Liver (tissue), 9 donors: ENCODE results near the gene INTS6L. TPM values are rescaled to one million over a fixed set of nuclear protein-coding genes. Genes with fewer than 3 reads are reported as not detected.

Source experiments
- DNase-seq: peaks from one replicate; pipeline ENCODE4 v3.0.0-alpha.2; 2017; ENCODE audit warnings: low spot score
- H3K27ac ChIP-seq, 2 donors: one replicate each; pipeline ENCODE4 v1.7.0; 2013; ENCODE audit warnings: inconsistent platforms in 2 of 2, low read length in 2 of 2, control low read depth in 1 of 2, low read depth in 1 of 2, mild to moderate bottlenecking in 1 of 2
- H3K27me3 ChIP-seq, 4 donors: one replicate each; pipeline versions ENCODE4 v1.6.1 to v1.7.0; 2013; ENCODE audit warnings: low read length in 3 of 4, inconsistent platforms in 1 of 4, mild to moderate bottlenecking in 1 of 4, moderate library complexity in 1 of 4; ENCODE audit not compliant: control insufficient read depth in 4 of 4, insufficient read depth in 4 of 4
- H3K36me3 ChIP-seq, 4 donors: one replicate each; pipeline versions ENCODE4 v1.6.1 to v1.7.0; 2013; ENCODE audit warnings: low read length in 3 of 4, mild to moderate bottlenecking in 3 of 4, low read depth in 1 of 4, moderate library complexity in 1 of 4; ENCODE audit not compliant: control insufficient read depth in 4 of 4, insufficient read depth in 3 of 4
- H3K4me1 ChIP-seq, 4 donors: one replicate each; pipeline versions ENCODE4 v1.6.1 to v1.7.0; 2013; ENCODE audit warnings: low read length in 3 of 4, mild to moderate bottlenecking in 3 of 4, moderate library complexity in 1 of 4; ENCODE audit not compliant: control insufficient read depth in 4 of 4, insufficient read depth in 4 of 4
- H3K4me3 ChIP-seq, 3 donors: one replicate each; pipeline versions ENCODE4 v1.6.1 to v1.7.0; 2013; ENCODE audit warnings: low read length in 3 of 3, control low read depth in 1 of 3, low read depth in 1 of 3, mild to moderate bottlenecking in 1 of 3
- H3K9ac ChIP-seq, 2 donors: one replicate each; pipeline ENCODE4 v1.7.0; 2013; ENCODE audit warnings: low read length in 2 of 2, mild to moderate bottlenecking in 2 of 2, moderate library complexity in 2 of 2, control low read depth in 1 of 2, low read depth in 1 of 2
- H3K9me3 ChIP-seq, 4 donors: one replicate each; pipeline versions ENCODE4 v1.6.1 to v1.7.0; 2013; ENCODE audit warnings: low read length in 3 of 4; ENCODE audit not compliant: control insufficient read depth in 4 of 4
- EGR1 ChIP-seq, 2 donors: IDR thresholded peaks; 2 replicates each; pipeline ENCODE4 v1.6.1; 2016 to 2018; ENCODE audit warnings: antibody characterized with exemption in 2 of 2, low read depth in 2 of 2
- FOXA1 ChIP-seq: IDR thresholded peaks from 2 replicates; pipeline ENCODE4 v1.6.1; 2016; ENCODE audit warnings: antibody characterized with exemption
- FOXA2 ChIP-seq: IDR thresholded peaks from 2 replicates; pipeline ENCODE4 v1.6.1; 2016; ENCODE audit warnings: antibody characterized with exemption
- GABPA ChIP-seq, 2 donors: IDR thresholded peaks in 1 of 2; conservative IDR thresholded peaks in 1 of 2; 2 replicates each; pipeline ENCODE4 v1.6.1; 2016; ENCODE audit warnings: antibody characterized with exemption in 2 of 2, mild to moderate bottlenecking in 1 of 2, moderate library complexity in 1 of 2
- HNF4A ChIP-seq, 2 donors: conservative IDR thresholded peaks; 2 replicates each; pipeline ENCODE4 v1.6.1; 2016; ENCODE audit warnings: antibody characterized with exemption in 2 of 2, mild to moderate bottlenecking in 2 of 2
- HNF4G ChIP-seq: IDR thresholded peaks from 2 replicates; pipeline ENCODE4 v1.6.1; 2016; ENCODE audit warnings: antibody characterized with exemption
- JUND ChIP-seq, 2 donors: IDR thresholded peaks; 2 replicates each; pipeline ENCODE4 v1.6.1; 2016; ENCODE audit warnings: antibody characterized with exemption in 2 of 2
- NR2F2 ChIP-seq: IDR thresholded peaks from 2 replicates; pipeline ENCODE4 v1.6.1; 2016; ENCODE audit warnings: antibody characterized with exemption
- RAD21 ChIP-seq, 2 donors: IDR thresholded peaks; 2 replicates each; pipeline ENCODE4 v1.6.1; 2016; ENCODE audit warnings: antibody characterized with exemption in 2 of 2, mild to moderate bottlenecking in 2 of 2
- RXRA ChIP-seq, 2 donors: IDR thresholded peaks; 2 replicates each; pipeline ENCODE4 v1.6.1; 2017 to 2018; ENCODE audit warnings: antibody characterized with exemption in 2 of 2, mild to moderate bottlenecking in 1 of 2
- SP1 ChIP-seq: IDR thresholded peaks from 2 replicates; pipeline ENCODE4 v1.6.1; 2018; ENCODE audit warnings: antibody characterized with exemption, mild to moderate bottlenecking
- YY1 ChIP-seq: IDR thresholded peaks from 2 replicates; pipeline ENCODE4 v1.6.1; 2016; ENCODE audit warnings: antibody characterized with exemption, mild to moderate bottlenecking
- WGBS: extraction: QIAGEN DNeasy Blood & Tissue Kit; methylation state at CpG from one replicate; pipeline ENCODE4 v1.1.7; 2013; 5-methylcytosine and 5-hydroxymethylcytosine counted together
- polyA plus RNA-seq, 2 donors: library from polyadenylated mRNA; stranded (reverse) in 1 of 2; unstranded in 1 of 2; fragments of 200-250 nt in 1 of 2; fragments of >200 nt in 1 of 2; fragmentation: Nextera tagmentation in 1 of 2; extraction: Ambion mirVana in 1 of 2; gene quantifications; one replicate each; pipeline versions ENCODE4 v1.2.1 to v1.2.3, GENCODE V29; 2013 to 2015
- total RNA-seq, 2 donors: library from RNA; depleted of rRNA; stranded (reverse); fragments of >200 nt; gene quantifications; one replicate each; pipeline ENCODE4 v1.2.3, GENCODE V29; 2014
- TF ChIP-seq, protein P1 (sequence below): IDR thresholded peaks from 2 replicates; pipeline ENCODE4 v1.6.1; 2016; ENCODE audit warnings: antibody characterized with exemption
- TF ChIP-seq, protein P2 (sequence below): fragments of 150-350 bp; IDR thresholded peaks from 2 replicates; pipeline ENCODE4 v1.5.1; 2017; ENCODE audit warnings: improper control_type of control experiment, low read depth, low read length; ENCODE audit not compliant: missing input control
- TF ChIP-seq, protein P3 (sequence below): IDR thresholded peaks from 2 replicates; pipeline ENCODE4 v1.6.1; 2016; ENCODE audit warnings: antibody characterized with exemption
- TF ChIP-seq, protein P4 (sequence below): IDR thresholded peaks from 2 replicates; pipeline ENCODE4 v1.6.1; 2016; ENCODE audit warnings: antibody characterized with exemption, mild to moderate bottlenecking
- TF ChIP-seq, protein P5 (sequence below): IDR thresholded peaks from 2 replicates; pipeline ENCODE4 v1.6.1; 2016; ENCODE audit warnings: antibody characterized with exemption
- donor health status: healthy.
- donor health status: healthy.
- donor health status: healthy.
- donor health status: healthy.
- donor health status: healthy.

The INTS6L gene
- total and polyA plus RNA-seq, 4 donors: 0.49 to 8.2 (median 1.2) TPM

DNA sequence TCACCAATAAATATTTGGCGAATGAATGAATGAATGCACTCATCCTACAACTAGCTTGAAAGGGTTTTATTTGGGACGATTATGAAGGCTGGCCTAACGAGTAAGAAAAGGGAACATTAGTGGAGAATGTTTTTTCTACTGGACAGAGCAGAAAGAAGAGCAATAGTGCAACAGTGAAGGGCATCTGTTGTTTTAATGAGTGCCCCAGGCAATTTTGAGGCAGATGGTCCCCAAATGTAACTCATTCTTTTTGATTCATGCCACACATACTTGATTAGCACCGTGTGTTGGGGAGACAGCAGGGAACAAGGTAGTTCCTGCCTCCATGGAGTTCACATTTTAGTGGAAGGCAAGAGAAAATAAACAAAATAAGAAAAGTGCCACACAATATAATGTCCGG lies 22.7 kb upstream of the INTS6L start:
- no peak for DNase-seq
- H3K4me3 ChIP-seq: no peak overlapping the region
- H3K27me3 ChIP-seq: no peaks in the 10 kb centered on the region
- H3K27ac ChIP-seq: no peak overlapping the region
- no peaks in the 10 kb centered on the region for H3K9me3 ChIP-seq
- H3K4me1 ChIP-seq: no peaks in the 10 kb centered on the region
- no peak for TF ChIP-seq SP1
- TF ChIP-seq, protein P1, sequence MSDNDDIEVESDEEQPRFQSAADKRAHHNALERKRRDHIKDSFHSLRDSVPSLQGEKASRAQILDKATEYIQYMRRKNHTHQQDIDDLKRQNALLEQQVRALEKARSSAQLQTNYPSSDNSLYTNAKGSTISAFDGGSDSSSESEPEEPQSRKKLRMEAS: no peak
- TF ChIP-seq, protein P2, sequence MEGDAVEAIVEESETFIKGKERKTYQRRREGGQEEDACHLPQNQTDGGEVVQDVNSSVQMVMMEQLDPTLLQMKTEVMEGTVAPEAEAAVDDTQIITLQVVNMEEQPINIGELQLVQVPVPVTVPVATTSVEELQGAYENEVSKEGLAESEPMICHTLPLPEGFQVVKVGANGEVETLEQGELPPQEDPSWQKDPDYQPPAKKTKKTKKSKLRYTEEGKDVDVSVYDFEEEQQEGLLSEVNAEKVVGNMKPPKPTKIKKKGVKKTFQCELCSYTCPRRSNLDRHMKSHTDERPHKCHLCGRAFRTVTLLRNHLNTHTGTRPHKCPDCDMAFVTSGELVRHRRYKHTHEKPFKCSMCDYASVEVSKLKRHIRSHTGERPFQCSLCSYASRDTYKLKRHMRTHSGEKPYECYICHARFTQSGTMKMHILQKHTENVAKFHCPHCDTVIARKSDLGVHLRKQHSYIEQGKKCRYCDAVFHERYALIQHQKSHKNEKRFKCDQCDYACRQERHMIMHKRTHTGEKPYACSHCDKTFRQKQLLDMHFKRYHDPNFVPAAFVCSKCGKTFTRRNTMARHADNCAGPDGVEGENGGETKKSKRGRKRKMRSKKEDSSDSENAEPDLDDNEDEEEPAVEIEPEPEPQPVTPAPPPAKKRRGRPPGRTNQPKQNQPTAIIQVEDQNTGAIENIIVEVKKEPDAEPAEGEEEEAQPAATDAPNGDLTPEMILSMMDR: no peak
- no peak for TF ChIP-seq NR2F2
- TF ChIP-seq YY1: no peak
- no peak for TF ChIP-seq FOXA2
- TF ChIP-seq FOXA1: no peak
- TF ChIP-seq, protein P3, sequence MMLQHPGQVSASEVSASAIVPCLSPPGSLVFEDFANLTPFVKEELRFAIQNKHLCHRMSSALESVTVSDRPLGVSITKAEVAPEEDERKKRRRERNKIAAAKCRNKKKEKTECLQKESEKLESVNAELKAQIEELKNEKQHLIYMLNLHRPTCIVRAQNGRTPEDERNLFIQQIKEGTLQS: no peak
- TF ChIP-seq, protein P4, sequence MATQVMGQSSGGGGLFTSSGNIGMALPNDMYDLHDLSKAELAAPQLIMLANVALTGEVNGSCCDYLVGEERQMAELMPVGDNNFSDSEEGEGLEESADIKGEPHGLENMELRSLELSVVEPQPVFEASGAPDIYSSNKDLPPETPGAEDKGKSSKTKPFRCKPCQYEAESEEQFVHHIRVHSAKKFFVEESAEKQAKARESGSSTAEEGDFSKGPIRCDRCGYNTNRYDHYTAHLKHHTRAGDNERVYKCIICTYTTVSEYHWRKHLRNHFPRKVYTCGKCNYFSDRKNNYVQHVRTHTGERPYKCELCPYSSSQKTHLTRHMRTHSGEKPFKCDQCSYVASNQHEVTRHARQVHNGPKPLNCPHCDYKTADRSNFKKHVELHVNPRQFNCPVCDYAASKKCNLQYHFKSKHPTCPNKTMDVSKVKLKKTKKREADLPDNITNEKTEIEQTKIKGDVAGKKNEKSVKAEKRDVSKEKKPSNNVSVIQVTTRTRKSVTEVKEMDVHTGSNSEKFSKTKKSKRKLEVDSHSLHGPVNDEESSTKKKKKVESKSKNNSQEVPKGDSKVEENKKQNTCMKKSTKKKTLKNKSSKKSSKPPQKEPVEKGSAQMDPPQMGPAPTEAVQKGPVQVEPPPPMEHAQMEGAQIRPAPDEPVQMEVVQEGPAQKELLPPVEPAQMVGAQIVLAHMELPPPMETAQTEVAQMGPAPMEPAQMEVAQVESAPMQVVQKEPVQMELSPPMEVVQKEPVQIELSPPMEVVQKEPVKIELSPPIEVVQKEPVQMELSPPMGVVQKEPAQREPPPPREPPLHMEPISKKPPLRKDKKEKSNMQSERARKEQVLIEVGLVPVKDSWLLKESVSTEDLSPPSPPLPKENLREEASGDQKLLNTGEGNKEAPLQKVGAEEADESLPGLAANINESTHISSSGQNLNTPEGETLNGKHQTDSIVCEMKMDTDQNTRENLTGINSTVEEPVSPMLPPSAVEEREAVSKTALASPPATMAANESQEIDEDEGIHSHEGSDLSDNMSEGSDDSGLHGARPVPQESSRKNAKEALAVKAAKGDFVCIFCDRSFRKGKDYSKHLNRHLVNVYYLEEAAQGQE: no peak
- no peak for TF ChIP-seq RAD21 (IDR thresholded peaks at IDR 0.05)
- TF ChIP-seq EGR1 (IDR thresholded peaks at IDR 0.05; ENCODE audit: low read depth in 2 of 2): no peak
- TF ChIP-seq JUND (IDR thresholded peaks at IDR 0.05): no peak
- TF ChIP-seq GABPA (IDR thresholded peaks at IDR 0.05 in 1 of 2, conservative IDR thresholded peaks at IDR 0.05 in 1 of 2): no peak
- TF ChIP-seq RXRA (IDR thresholded peaks at IDR 0.05): no peak
- no peak for TF ChIP-seq HNF4G
- TF ChIP-seq, protein P5, sequence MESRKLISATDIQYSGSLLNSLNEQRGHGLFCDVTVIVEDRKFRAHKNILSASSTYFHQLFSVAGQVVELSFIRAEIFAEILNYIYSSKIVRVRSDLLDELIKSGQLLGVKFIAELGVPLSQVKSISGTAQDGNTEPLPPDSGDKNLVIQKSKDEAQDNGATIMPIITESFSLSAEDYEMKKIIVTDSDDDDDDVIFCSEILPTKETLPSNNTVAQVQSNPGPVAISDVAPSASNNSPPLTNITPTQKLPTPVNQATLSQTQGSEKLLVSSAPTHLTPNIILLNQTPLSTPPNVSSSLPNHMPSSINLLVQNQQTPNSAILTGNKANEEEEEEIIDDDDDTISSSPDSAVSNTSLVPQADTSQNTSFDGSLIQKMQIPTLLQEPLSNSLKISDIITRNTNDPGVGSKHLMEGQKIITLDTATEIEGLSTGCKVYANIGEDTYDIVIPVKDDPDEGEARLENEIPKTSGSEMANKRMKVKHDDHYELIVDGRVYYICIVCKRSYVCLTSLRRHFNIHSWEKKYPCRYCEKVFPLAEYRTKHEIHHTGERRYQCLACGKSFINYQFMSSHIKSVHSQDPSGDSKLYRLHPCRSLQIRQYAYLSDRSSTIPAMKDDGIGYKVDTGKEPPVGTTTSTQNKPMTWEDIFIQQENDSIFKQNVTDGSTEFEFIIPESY: no peak
- TF ChIP-seq HNF4A (conservative IDR thresholded peaks at IDR 0.05): no peak
- H3K9ac ChIP-seq: no peak overlapping the region
- H3K36me3 ChIP-seq: no peaks in the 10 kb centered on the region
- 80% methylated on average over 5 of the region's 5 CpGs for WGBS

DNA sequence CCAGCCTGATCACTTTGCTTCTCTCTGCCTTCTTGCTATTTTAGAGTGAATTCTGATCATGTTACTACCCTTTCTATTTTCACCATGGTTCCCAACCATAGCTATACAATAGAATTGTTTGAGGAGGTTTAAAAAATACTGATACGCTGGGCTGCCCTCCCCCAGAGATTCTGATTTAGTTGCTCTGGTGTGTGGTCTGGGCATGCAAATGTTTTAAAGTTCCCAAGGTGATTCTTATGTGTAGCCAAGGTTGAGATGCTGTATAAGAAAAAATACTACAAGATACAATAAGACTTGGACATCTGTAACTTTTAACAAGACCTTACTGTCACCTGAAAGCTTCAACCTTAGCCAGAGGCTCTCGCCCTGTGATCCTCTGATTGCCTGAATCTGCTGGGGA lies 22.2 kb upstream of the INTS6L start:
- 94% methylated on average over 2 of the region's 2 CpGs for WGBS
- H3K27me3 ChIP-seq: no peaks in the 10 kb centered on the region
- DNase-seq: no peak
- no peaks in the 10 kb centered on the region for H3K36me3 ChIP-seq
- no peak overlapping the region for H3K27ac ChIP-seq
- no peaks in the 10 kb centered on the region for H3K9me3 ChIP-seq
- no peak overlapping the region for H3K9ac ChIP-seq
- H3K4me1 ChIP-seq: no peaks in the 10 kb centered on the region
- no peak overlapping the region for H3K4me3 ChIP-seq
- TF ChIP-seq, protein P5: no peak
- TF ChIP-seq RAD21 (IDR thresholded peaks at IDR 0.05) (no peak), HNF4G (no peak), RXRA (IDR thresholded peaks at IDR 0.05) (no peak), SP1 (no peak), JUND (IDR thresholded peaks at IDR 0.05) (no peak), FOXA2 (no peak), HNF4A (conservative IDR thresholded peaks at IDR 0.05) (no peak), NR2F2 (no peak), EGR1 (IDR thresholded peaks at IDR 0.05; ENCODE audit: low read depth in 2 of 2) (no peak)
- TF ChIP-seq, protein P3: no peak
- TF ChIP-seq, protein P1: no peak
- TF ChIP-seq, protein P4: no peak
